Neural progenitor cell (in vitro differentiated cells): ENCODE data around the gene RBP4. TPM values are rescaled to one million over a fixed set of nuclear protein-coding genes. Genes with fewer than 3 reads are reported as not detected.

ENCODE experiments used
- DNase-seq: peaks from one replicate; pipeline ENCODE4 v3.0.0-alpha.2; 2016; ENCODE audit warnings: low spot score
- H2AFZ ChIP-seq: fragments of 200-600 bp; sonication (generic); replicated peaks from 2 replicates; pipeline ENCODE4 v1.6.1; 2016; ENCODE audit warnings: antibody characterized with exemption
- H3F3A ChIP-seq: fragments of 200-600 bp; sonication (generic); 2 replicates; pipeline ENCODE4 v1.6.1; 2016; ENCODE audit warnings: antibody characterized with exemption, low read depth
- H3K27ac ChIP-seq: fragments of 200-600 bp; sonication (generic); 2 replicates; pipeline ENCODE4 v1.5.1; 2016; ENCODE audit warnings: mild to moderate bottlenecking
- H3K27me3 ChIP-seq: fragments of 200-600 bp; sonication (generic); 2 replicates; pipeline ENCODE4 v1.6.1; 2016; ENCODE audit warnings: mild to moderate bottlenecking, moderate library complexity
- H3K36me3 ChIP-seq: fragments of 200-600 bp; sonication (generic); 2 replicates; pipeline ENCODE4 v1.5.1; 2016
- H3K4me1 ChIP-seq: fragments of 200-600 bp; sonication (generic); 2 replicates; pipeline ENCODE4 v1.6.1; 2016; ENCODE audit warnings: mixed run types
- H3K4me2 ChIP-seq: fragments of 200-600 bp; sonication (generic); 2 replicates; pipeline ENCODE4 v1.6.1; 2016
- H3K4me3 ChIP-seq: fragments of 200-600 bp; sonication (generic); 2 replicates; pipeline ENCODE4 v1.5.1; 2016
- H3K79me2 ChIP-seq: fragments of 200-600 bp; sonication (generic); 2 replicates; pipeline ENCODE4 v1.6.1; 2016; ENCODE audit warnings: low read depth
- H3K9ac ChIP-seq: fragments of 200-600 bp; sonication (generic); 2 replicates; pipeline ENCODE4 v1.6.1; 2016
- H3K9me3 ChIP-seq: fragments of 200-600 bp; sonication (generic); 2 replicates; pipeline ENCODE4 v1.5.1; 2016; ENCODE audit warnings: low read depth
- H4K20me1 ChIP-seq: fragments of 200-600 bp; sonication (generic); 2 replicates; pipeline ENCODE4 v1.6.1; 2016; ENCODE audit warnings: low read depth
- H3K27ac Mint-ChIP-seq: 3 replicates; pipeline ENCODE4 v1.8.0; 2021; ENCODE audit warnings: mixed read lengths
- H3K27me3 Mint-ChIP-seq: 2 replicates; pipeline ENCODE4 v1.8.0; 2022; ENCODE audit warnings: low read depth, mild to moderate bottlenecking, inconsistent platforms, moderate library complexity, mixed read lengths; ENCODE audit not compliant: insufficient read depth
- H3K36me3 Mint-ChIP-seq: 3 replicates; pipeline ENCODE4 v1.8.0; 2021; ENCODE audit warnings: mixed read lengths
- H3K4me1 Mint-ChIP-seq: 3 replicates; pipeline ENCODE4 v1.8.0; 2021; ENCODE audit warnings: mixed read lengths
- H3K4me3 Mint-ChIP-seq: 3 replicates; pipeline ENCODE4 v1.8.0; 2021; ENCODE audit warnings: mild to moderate bottlenecking, moderate library complexity, mixed read lengths
- H3K9me3 Mint-ChIP-seq: 3 replicates; pipeline ENCODE4 v1.8.0; 2020; ENCODE audit warnings: mixed read lengths
- CTCF ChIP-seq: fragments of 200-600 bp; sonication (generic); IDR thresholded peaks from 2 replicates; pipeline ENCODE4 v1.5.1; 2017; ENCODE audit warnings: antibody characterized with exemption, mild to moderate bottlenecking
- EZH2 ChIP-seq: fragments of 200-600 bp; sonication (generic); IDR thresholded peaks from 2 replicates; pipeline ENCODE4 v1.6.1; 2017; ENCODE audit warnings: antibody characterized with exemption, mild to moderate bottlenecking, moderate library complexity
- EZH2phosphoT487 ChIP-seq: fragments of 200-600 bp; sonication (generic); IDR thresholded peaks from 2 replicates; pipeline ENCODE4 v1.6.1; 2017; ENCODE audit warnings: antibody characterized with exemption
- total RNA-seq: library from RNA; depleted of rRNA; stranded (reverse); fragments of >200 nt; gene quantifications from 2 replicates; pipeline ENCODE4 v1.2.3, GENCODE V29; 2015; ENCODE audit warnings: low replicate concordance

The RBP4 gene
- total RNA-seq, 1 donor from 2014 or later, result 0.28 TPM

GRCh38 chr10:93629647-93630305 lies 28.7 kb upstream of the RBP4 start:
- H3K4me2 ChIP-seq, result no peak overlapping the region
- no peak overlapping the region for H2AFZ ChIP-seq
- H3K9ac ChIP-seq, result no peak overlapping the region
- no peak overlapping the region for H3K4me3 ChIP-seq
- peaks cover 31% of the 10 kb centered on the region for H3K4me1 Mint-ChIP-seq
- no peaks in the 10 kb centered on the region for H3K36me3 Mint-ChIP-seq
- no peak overlapping the region for H3K27ac Mint-ChIP-seq
- H4K20me1 ChIP-seq, result no peaks in the 10 kb centered on the region
- no peak overlapping the region for H3K4me3 Mint-ChIP-seq
- no peaks in the 10 kb centered on the region for H3K9me3 ChIP-seq
- no peak for TF ChIP-seq EZH2phosphoT487
- TF ChIP-seq CTCF, result no peak
- no peak for TF ChIP-seq EZH2
- no peak overlapping the region for H3K27ac ChIP-seq
- no peaks in the 10 kb centered on the region for H3K27me3 Mint-ChIP-seq
- DNase-seq, result no peak
- H3F3A ChIP-seq, result no peaks in the 10 kb centered on the region
- H3K4me1 ChIP-seq, result no peaks in the 10 kb centered on the region
- H3K9me3 Mint-ChIP-seq, result no peaks in the 10 kb centered on the region
- H3K36me3 ChIP-seq, result no peaks in the 10 kb centered on the region
- H3K27me3 ChIP-seq, result no peaks in the 10 kb centered on the region
- no peaks in the 10 kb centered on the region for H3K79me2 ChIP-seq

DNA sequence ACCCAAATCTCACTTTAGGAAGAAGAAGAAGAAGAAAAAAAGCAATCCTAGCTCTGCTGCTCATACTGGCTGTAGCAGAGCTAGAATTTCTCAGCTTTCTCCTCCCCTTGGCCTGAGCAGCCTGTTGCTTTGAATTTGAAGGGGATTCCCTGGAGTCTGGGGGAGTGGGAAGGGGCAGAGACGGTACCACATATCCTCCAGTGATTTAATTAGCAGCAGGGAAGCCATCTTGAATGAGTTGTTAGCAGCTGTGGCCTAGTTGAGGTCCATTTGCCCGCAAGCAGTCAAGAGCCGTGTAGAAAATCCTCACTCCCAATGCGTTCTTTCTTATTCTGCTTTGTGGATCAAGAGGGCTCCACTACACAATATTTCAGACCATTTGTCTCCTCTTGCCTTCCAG lies 27.8 kb upstream of the RBP4 start:
- no peaks in the 10 kb centered on the region for H3K27me3 ChIP-seq
- H3K9me3 Mint-ChIP-seq, result no peaks in the 10 kb centered on the region
- no peaks in the 10 kb centered on the region for H3K9me3 ChIP-seq
- H3K27ac ChIP-seq, result no peak overlapping the region
- no peak overlapping the region for H3K9ac ChIP-seq
- TF ChIP-seq CTCF, result no peak
- TF ChIP-seq EZH2, result no peak
- TF ChIP-seq EZH2phosphoT487, result no peak
- no peaks in the 10 kb centered on the region for H3K4me1 ChIP-seq
- no peaks in the 10 kb centered on the region for H3K36me3 Mint-ChIP-seq
- no peak overlapping the region for H3K4me2 ChIP-seq
- no peaks in the 10 kb centered on the region for H3K36me3 ChIP-seq
- H3K4me1 Mint-ChIP-seq, result peaks cover 31% of the 10 kb centered on the region
- no peaks in the 10 kb centered on the region for H4K20me1 ChIP-seq
- H3F3A ChIP-seq, result no peaks in the 10 kb centered on the region
- DNase-seq, result no peak
- peak overlapping the region; percentile 64 for H2AFZ ChIP-seq
- H3K27ac Mint-ChIP-seq, result no peak overlapping the region
- no peaks in the 10 kb centered on the region for H3K79me2 ChIP-seq
- H3K27me3 Mint-ChIP-seq, result no peaks in the 10 kb centered on the region
- no peak overlapping the region for H3K4me3 Mint-ChIP-seq
- H3K4me3 ChIP-seq, result no peak overlapping the region

- H3F3A ChIP-seq, result no peaks in the 10 kb centered on the region
- Mint-ChIP-seq H3K4me1 (peaks cover under 1% of the 10 kb centered on the region), H3K27ac (no peak overlapping the region), H3K9me3 (no peaks in the 10 kb centered on the region), H3K27me3 (no peaks in the 10 kb centered on the region), H3K36me3 (no peaks in the 10 kb centered on the region), H3K4me3 (no peak overlapping the region)
- TF ChIP-seq EZH2phosphoT487 (no peak), CTCF (no peak), EZH2 (no peak)
- H4K20me1 ChIP-seq, result no peaks in the 10 kb centered on the region
- no peaks in the 10 kb centered on the region for H3K79me2 ChIP-seq
- H3K27ac ChIP-seq, result no peak overlapping the region
- H3K4me2 ChIP-seq, result no peak overlapping the region
- H3K36me3 ChIP-seq, result no peaks in the 10 kb centered on the region
- no peak for DNase-seq
- no peak overlapping the region for H3K9ac ChIP-seq
- peaks cover under 1% of the 10 kb centered on the region for H3K4me1 ChIP-seq
- no peak overlapping the region for H3K4me3 ChIP-seq
- H3K9me3 ChIP-seq, result no peaks in the 10 kb centered on the region
- H2AFZ ChIP-seq, result no peak overlapping the region
- H3K27me3 ChIP-seq, result peaks cover 12% of the 10 kb centered on the region
These were observed 21.9 kb upstream of the RBP4 start for GRCh38 chr10:93622942-93623341.
